ENCODE data around the gene TPSB2.

- TF ChIP-seq, protein P1, sequence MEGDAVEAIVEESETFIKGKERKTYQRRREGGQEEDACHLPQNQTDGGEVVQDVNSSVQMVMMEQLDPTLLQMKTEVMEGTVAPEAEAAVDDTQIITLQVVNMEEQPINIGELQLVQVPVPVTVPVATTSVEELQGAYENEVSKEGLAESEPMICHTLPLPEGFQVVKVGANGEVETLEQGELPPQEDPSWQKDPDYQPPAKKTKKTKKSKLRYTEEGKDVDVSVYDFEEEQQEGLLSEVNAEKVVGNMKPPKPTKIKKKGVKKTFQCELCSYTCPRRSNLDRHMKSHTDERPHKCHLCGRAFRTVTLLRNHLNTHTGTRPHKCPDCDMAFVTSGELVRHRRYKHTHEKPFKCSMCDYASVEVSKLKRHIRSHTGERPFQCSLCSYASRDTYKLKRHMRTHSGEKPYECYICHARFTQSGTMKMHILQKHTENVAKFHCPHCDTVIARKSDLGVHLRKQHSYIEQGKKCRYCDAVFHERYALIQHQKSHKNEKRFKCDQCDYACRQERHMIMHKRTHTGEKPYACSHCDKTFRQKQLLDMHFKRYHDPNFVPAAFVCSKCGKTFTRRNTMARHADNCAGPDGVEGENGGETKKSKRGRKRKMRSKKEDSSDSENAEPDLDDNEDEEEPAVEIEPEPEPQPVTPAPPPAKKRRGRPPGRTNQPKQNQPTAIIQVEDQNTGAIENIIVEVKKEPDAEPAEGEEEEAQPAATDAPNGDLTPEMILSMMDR (conservative IDR thresholded peaks at IDR 0.05), result no peak
- no peak for TF ChIP-seq EZH2 (IDR thresholded peaks at IDR 0.05; ENCODE audit: low read depth)
Observed at GRCh38 chr16:1225051-1225451, 4.9 kb downstream of the TPSB2 start, which contains the start of gene TPSG1.
